Vagina (tissue), 2 donors: ENCODE measurements around the gene DHX58. TPM values are rescaled to one million over a fixed set of nuclear protein-coding genes. Genes with fewer than 3 reads are reported as not detected.

Source experiments
- DNase-seq, 2 donors: peaks; one replicate each; pipeline ENCODE4 v3.0.0-alpha.2; 2017; ENCODE audit errors: extremely low spot score in 2 of 2
- H3K27ac ChIP-seq: fragments of 200-600 bp; sonication (generic); one replicate; pipeline ENCODE4 v1.5.1; 2019
- H3K27me3 ChIP-seq: fragments of 200-600 bp; sonication (generic); one replicate; pipeline ENCODE4 v1.5.1; 2019
- H3K36me3 ChIP-seq, 2 donors: fragments of 200-600 bp; sonication (generic); one replicate each; pipeline ENCODE4 v1.5.1; 2017 to 2019
- H3K4me1 ChIP-seq: fragments of 200-600 bp; sonication (generic); one replicate; pipeline ENCODE4 v1.5.1; 2019
- H3K4me3 ChIP-seq, 2 donors: fragments of 200-600 bp; sonication (generic); 1 replicate in 1 of 2; 2 replicates in 1 of 2; pipeline ENCODE4 v1.5.1; 2016 to 2019
- H3K9me3 ChIP-seq: fragments of 200-600 bp; sonication (generic); one replicate; pipeline ENCODE4 v1.5.1; 2019
- CTCF ChIP-seq, 3 experiments: fragments of 450-650 bp in 2 of 3; fragments of 200-600 bp in 1 of 3; sonication (generic) in 1 of 3; IDR thresholded peaks; one replicate each; pipeline ENCODE4 v1.5.1; 2017 to 2019; ENCODE audit warnings: antibody characterized with exemption in 3 of 3, mild to moderate bottlenecking in 2 of 3, moderate library complexity in 2 of 3
- POLR2A ChIP-seq, 2 donors: fragments of 450-650 bp; IDR thresholded peaks; one replicate each; pipeline ENCODE4 v1.6.1; 2017; ENCODE audit warnings: antibody characterized with exemption in 2 of 2, mild to moderate bottlenecking in 2 of 2, moderate library complexity in 2 of 2
- POLR2AphosphoS5 ChIP-seq, 2 donors: sonication (generic); formaldehyde crosslinking; IDR thresholded peaks; one replicate each; pipeline ENCODE4 v1.9.0; 2017; ENCODE audit warnings: antibody characterized with exemption in 2 of 2, mild to moderate bottlenecking in 2 of 2, low read depth in 1 of 2; ENCODE audit not compliant: insufficient read depth in 1 of 2
- intact Hi-C: fragments of 100-400 bp; cut with DNase I; formaldehyde crosslinking; loops from one replicate; pipeline ENCODE4 v1.15.1; 2023
- total RNA-seq: library from RNA; depleted of rRNA; stranded (reverse); fragments of >200 nt; gene quantifications from one replicate; pipeline ENCODE4 v1.2.3, GENCODE V29; 2016

The DHX58 gene
- 8.1 TPM for total RNA-seq

GRCh38 chr17:42112552-42113176, at the start of gene DHX58:
Gene DHX58 (minus strand): TSS chr17:42112714. CDS start chr17:42111892, 822 bp downstream.
- Histone ChIP-seq H3K27me3 (no peaks in the 10 kb centered on the region), H3K27ac (peak within 1 kb of the TSS; percentile 92), H3K36me3 (peaks cover 0 to 14% of the 10 kb centered on the region in 2 donors), H3K4me3 (peak within 1 kb of the TSS; percentile 51 to 59), H3K4me1 (peaks cover 30% of the 10 kb centered on the region), H3K9me3 (no peaks in the 10 kb centered on the region)
- TF ChIP-seq POLR2AphosphoS5 (IDR thresholded peaks at IDR 0.05; ENCODE audit: insufficient read depth in 1 of 2, low read depth in 1 of 2): peak; percentile 78 to 81
- TF ChIP-seq POLR2A (IDR thresholded peaks at IDR 0.05): peak in 1 of 2 donors; percentile 72
- TF ChIP-seq CTCF (IDR thresholded peaks at IDR 0.05): peak in 1 of 3 experiments; percentile 24
- intact Hi-C loops: loop anchor here (5.0 kb wide), 2 partner anchors 45 to 145 kb away; partner anchors contain the start of gene CNP
- no peak for DNase-seq

DNA sequence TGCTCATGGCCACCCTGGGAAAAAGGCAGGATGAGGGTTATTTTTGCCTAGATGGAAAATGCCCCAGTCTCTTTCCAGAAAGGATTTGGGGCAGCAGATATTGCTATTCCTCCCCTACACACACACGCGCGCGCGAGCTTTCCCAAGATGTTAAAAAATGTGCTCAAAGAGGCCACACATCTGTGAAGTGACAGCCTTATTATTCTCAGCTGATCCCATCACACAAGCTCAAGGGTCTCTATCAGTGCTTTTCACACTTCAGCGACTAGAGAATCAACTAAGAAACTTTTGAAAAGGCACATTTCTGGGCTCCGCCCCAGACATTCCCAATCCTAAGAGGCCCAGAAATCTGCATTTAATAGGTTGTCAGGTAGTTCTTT, 48.0 kb upstream of the DHX58 start:
- no peak overlapping the region for H3K27ac ChIP-seq
- no peaks in the 10 kb centered on the region for H3K27me3 ChIP-seq
- no peaks in the 10 kb centered on the region for H3K9me3 ChIP-seq
- DNase-seq: no peak
- intact Hi-C loops: no loop called here
- peaks cover 3% of the 10 kb centered on the region for H3K4me1 ChIP-seq
- TF ChIP-seq POLR2AphosphoS5 (IDR thresholded peaks at IDR 0.05; ENCODE audit: insufficient read depth in 1 of 2, low read depth in 1 of 2): no peak
- TF ChIP-seq CTCF (IDR thresholded peaks at IDR 0.05): no peak
- no peak for TF ChIP-seq POLR2A (IDR thresholded peaks at IDR 0.05)
- no peak overlapping the region for H3K4me3 ChIP-seq
- no peaks in the 10 kb centered on the region for H3K36me3 ChIP-seq

- Histone ChIP-seq H3K9me3 (no peaks in the 10 kb centered on the region), H3K27me3 (no peaks in the 10 kb centered on the region), H3K27ac (no peak overlapping the region), H3K4me1 (peaks cover 6% of the 10 kb centered on the region), H3K36me3 (no peaks in the 10 kb centered on the region), H3K4me3 (no peak overlapping the region)
- no peak for DNase-seq
- TF ChIP-seq POLR2A (IDR thresholded peaks at IDR 0.05): no peak
- TF ChIP-seq POLR2AphosphoS5 (IDR thresholded peaks at IDR 0.05; ENCODE audit: insufficient read depth in 1 of 2, low read depth in 1 of 2): no peak
- no peak for TF ChIP-seq CTCF (IDR thresholded peaks at IDR 0.05)
- intact Hi-C loops: no loop called here
Measured at GRCh38 chr17:42159796-42160530, 47.4 kb upstream of the DHX58 start.

GRCh38 chr17:42155614-42156045, 43.1 kb upstream of the DHX58 start:
- Histone ChIP-seq H3K27me3 (no peaks in the 10 kb centered on the region), H3K9me3 (no peaks in the 10 kb centered on the region), H3K4me1 (peaks cover 41% of the 10 kb centered on the region), H3K27ac (peak overlapping the region; percentile 70), H3K36me3 (no peaks in the 10 kb centered on the region), H3K4me3 (peak overlapping the region; percentile 96 to 97)
- DNase-seq: no peak
- no peak for TF ChIP-seq POLR2A (IDR thresholded peaks at IDR 0.05)
- no peak for TF ChIP-seq CTCF (IDR thresholded peaks at IDR 0.05)
- TF ChIP-seq POLR2AphosphoS5 (IDR thresholded peaks at IDR 0.05; ENCODE audit: insufficient read depth in 1 of 2, low read depth in 1 of 2): no peak
- intact Hi-C loops: no loop called here
